ENCODE results near the gene FLNA. TPM values are rescaled to one million over a fixed set of nuclear protein-coding genes. Genes with fewer than 3 reads are reported as not detected.
"Not testable (repeated sequence)": the region's sequence is repeated elsewhere in the genome, so short reads cannot be mapped to it uniquely, and the experiment has no call there.

The FLNA gene
- total RNA-seq, 1 experiment from 2014 or later, result 1,686 TPM

DNA sequence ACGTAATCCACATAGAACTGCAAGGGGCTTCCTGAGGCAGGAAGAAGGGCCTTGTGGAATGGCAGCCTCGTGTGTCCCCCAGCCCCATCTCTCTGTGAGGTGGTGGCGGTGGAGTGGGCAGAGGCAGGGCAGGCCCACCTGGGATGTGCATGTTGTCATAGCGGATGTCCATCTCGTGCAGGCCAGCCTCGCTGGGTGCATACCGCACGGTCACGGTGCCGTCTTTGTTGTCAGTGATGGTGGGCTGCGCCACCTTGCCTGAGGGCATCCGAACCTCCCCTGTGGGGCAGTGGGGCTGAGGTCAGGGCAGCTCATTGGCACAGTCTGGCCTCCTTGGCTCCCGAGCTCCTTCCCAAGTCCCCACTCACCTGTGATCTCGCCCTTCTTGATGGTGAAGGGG, 20.4 kb downstream of the FLNA start:
- Histone ChIP-seq H3K27me3 (replicated peaks) (no peaks in the 10 kb centered on the region), H3K9me3 (replicated peaks) (no peaks in the 10 kb centered on the region), H3K36me3 (peaks cover 100% of the 10 kb centered on the region)

DNA sequence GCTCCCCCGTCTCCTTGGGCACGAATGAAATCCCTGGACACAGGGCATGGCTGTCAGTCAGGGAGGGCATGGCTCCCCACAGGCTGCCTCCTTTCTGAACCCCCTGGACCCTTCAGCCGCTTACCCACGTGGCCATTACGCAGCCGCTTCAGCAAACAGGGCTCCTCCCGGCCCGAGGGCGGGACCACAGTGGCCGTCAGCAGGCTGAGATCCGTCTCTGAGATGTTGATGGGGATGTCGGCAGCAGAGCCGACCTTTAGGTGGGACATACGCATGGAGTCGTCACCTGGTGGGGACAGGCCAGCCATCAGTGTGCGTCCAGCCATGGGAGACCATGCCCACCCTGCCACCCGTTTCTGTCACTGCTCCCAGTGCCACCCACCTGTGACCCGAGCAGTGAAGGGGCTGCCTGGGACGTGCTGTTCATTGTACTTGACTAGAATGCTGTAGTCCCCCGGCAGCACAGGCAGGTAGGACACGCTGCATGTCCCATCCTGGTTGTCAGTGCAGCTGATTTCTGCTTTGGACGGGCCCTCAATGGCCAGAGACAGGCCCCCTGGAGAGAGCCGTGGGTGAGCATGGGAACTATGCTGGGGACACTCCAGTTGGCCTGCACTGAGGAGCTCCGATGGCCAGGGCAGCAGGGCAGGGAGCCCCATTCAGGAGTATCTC, 21.1 kb downstream of the FLNA start:
- DNase-seq (ENCODE audit: low read depth in 1 of 2, low spot score in 2 of 2), result no peak
- Histone ChIP-seq H3K4me1 (replicated peaks) (peaks cover 32% of the 10 kb centered on the region), H3K36me3 (peaks cover 100% of the 10 kb centered on the region), H3K27ac (no peak overlapping the region), H3K27me3 (replicated peaks) (no peaks in the 10 kb centered on the region), H3K9me3 (replicated peaks) (no peaks in the 10 kb centered on the region), H3K4me3 (no peak overlapping the region)

More for the DNA sequence above, 20.4 kb downstream of the FLNA start:
- H3K4me1 ChIP-seq (replicated peaks), result peaks cover 25% of the 10 kb centered on the region
- no peak for DNase-seq (ENCODE audit: low read depth in 1 of 2, low spot score in 2 of 2)
- H3K27ac ChIP-seq, result no peak overlapping the region
- H3K4me3 ChIP-seq, result no peak overlapping the region

DNA sequence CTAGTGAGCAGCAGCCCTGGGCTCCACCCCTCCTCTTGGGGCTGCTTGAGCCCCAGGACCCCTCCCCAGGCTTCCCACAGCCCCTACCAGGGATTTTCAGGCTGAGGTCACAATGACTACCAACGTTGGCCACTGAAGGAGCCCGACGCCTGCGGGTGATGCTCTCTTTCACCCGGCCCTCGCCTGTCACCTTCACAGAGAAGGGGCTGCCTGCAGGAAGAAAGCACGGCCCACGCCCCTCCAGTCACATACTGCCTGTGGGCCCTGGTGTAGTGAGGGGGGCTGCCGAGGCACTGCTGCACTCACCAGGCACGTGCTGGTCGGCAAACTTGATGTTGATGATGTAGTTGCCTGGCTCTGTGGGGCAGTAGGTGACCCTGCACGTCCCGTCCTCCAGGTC, 22.0 kb downstream of the FLNA start:
- Histone ChIP-seq H3K27ac (no peak overlapping the region), H3K4me1 (replicated peaks) (peaks cover 38% of the 10 kb centered on the region), H3K4me3 (no peak overlapping the region), H3K27me3 (replicated peaks) (no peaks in the 10 kb centered on the region), H3K9me3 (replicated peaks) (no peaks in the 10 kb centered on the region), H3K36me3 (peaks cover 96% of the 10 kb centered on the region)
- DNase-seq (ENCODE audit: low read depth in 1 of 2, low spot score in 2 of 2), result no peak

DNA sequence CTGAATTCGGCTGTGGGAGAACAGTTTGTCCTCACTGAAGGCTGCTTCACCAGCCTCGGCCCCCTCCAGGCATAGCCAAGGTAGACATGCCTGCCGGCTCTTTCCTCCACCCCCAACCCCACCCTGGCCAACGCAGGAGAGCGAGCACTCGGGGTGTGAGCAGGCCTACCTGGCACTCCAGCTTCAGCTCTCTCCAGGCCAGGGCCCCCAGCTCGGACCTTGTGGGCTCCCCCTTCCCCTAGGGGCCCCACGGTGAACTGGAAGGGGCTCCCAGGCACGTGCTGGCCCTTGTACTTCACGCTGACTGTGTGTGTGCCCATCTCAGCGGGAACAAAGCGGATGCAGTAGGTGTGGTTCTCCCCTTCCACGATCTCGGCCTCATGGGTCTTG, 22.4 kb downstream of the FLNA start:
- Histone ChIP-seq H3K9me3 (replicated peaks) (no peaks in the 10 kb centered on the region; the same call in 1 of the 2 replicates), H3K27me3 (replicated peaks) (no peaks in the 10 kb centered on the region), H3K27ac (no peak overlapping the region), H3K36me3 (peaks cover 91% of the 10 kb centered on the region), H3K4me3 (no peak overlapping the region), H3K4me1 (replicated peaks) (peaks cover 43% of the 10 kb centered on the region)
- no peak for DNase-seq (ENCODE audit: low read depth in 1 of 2, low spot score in 2 of 2)

DNA sequence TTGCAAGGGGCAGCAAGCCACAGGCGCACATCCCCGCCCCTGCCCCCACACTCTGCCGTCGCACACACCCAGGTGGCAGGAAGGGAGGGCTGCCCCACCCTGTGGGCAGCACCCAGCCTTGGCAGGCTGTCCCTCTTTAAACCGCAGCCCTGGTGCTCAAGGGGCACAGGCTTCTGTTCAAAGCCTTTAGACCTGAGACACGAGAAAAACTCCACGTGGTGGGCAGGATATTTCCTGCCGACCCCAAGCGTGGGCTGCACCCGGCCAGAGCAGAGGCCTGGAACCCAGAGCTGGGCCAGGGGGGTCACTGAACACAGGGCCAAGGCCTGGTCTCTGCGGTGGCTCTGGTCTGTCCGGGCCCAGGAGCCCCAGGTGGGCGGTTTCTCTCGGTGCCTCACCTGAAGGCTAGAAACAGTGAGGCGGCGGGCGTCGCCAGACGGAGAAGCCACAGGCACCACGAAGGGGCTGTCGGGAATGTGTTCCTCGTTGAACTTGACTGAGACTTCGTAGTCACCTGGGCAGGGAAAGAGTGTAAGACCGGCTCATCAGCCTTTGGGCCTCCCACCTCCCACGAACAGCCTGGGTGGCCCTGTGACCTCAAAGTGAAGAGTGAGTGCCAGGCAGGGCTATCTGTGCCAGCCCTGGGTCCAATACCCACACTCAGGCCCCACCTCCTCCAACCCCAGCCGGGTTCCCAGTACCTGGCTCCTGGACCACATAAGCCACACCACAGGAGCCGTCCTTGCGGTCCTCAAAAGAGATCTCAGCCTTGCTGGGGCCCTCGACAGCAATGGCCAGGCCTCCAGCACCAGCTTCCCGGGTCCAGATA, 23.0 kb downstream of the FLNA start:
- Histone ChIP-seq H3K4me1 (replicated peaks) (peaks cover 44% of the 10 kb centered on the region), H3K9me3 (replicated peaks) (no peaks in the 10 kb centered on the region; the same call in 1 of the 2 replicates), H3K36me3 (peaks cover 85% of the 10 kb centered on the region), H3K4me3 (no peak overlapping the region), H3K27ac (no peak overlapping the region), H3K27me3 (replicated peaks) (no peaks in the 10 kb centered on the region)
- no peak for DNase-seq (ENCODE audit: low read depth in 1 of 2, low spot score in 2 of 2)

DNA sequence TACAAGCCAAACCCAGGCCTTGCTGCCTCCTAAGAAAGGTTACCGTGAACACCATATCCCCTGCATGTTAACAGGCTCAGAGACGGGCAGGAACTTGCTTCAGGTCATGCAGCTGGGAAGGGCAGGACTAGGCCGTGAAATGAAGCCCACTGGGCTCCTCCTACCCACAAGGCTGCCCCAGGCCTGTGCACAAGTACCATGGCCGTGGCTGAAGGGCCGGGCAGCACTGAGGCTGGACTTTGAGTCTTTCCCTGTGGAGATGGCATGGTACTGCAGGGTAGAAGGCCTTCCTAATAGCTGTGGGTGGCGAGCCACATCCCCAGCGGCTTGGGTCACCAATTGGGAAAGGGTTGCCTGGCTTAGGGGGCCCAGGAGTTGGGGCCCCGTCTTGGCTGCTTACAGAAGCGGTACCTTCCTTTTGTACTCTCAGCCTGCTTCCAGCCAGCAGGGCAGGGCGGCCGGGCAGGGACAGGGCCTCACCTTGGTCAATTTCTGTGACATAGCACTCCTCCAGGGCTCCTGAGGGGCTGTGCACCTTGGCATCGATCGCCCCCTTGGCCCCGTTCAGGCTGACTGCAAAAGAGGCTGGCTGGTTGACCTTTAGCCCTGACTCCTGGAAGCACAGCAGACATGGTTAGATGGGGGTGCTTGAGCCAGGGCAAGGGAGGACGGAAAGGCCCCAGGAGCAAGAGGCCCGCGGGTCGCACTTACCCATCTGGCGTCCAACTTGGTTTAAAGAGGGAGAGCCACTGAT, 23.8 kb downstream of the FLNA start:
- Histone ChIP-seq H3K4me3 (no peak overlapping the region), H3K27me3 (replicated peaks) (no peaks in the 10 kb centered on the region)
- no peak for DNase-seq (ENCODE audit: low read depth in 1 of 2, low spot score in 2 of 2)

DNA sequence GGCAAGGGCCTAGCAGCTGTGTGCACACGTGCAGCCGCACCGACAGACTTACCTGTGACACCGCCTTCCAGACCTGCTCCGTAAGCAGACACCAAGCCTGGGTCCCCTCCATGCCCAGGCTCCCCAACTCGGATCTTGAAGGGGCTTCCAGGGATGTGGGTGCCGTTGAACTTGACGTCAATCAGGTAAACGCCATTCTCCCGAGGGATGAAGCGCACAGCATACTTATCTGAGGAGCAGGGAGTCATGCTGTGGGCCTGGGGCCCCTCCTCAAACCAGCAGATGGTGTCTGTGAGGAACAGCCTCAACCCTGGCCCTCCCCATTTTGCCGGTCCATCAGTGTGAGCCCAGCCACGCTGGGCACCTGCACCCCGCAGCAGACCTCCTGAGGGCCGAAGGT, 24.5 kb downstream of the FLNA start:
- H3K36me3 ChIP-seq, result peaks cover 71% of the 10 kb centered on the region
- no peak overlapping the region for H3K4me3 ChIP-seq

More for the DNA sequence above, 23.8 kb downstream of the FLNA start:
- peaks cover 77% of the 10 kb centered on the region for H3K36me3 ChIP-seq
- peaks cover 44% of the 10 kb centered on the region for H3K4me1 ChIP-seq (replicated peaks)
- no peak overlapping the region for H3K27ac ChIP-seq
- H3K9me3 ChIP-seq (replicated peaks), result no peaks in the 10 kb centered on the region; the same call in 1 of the 2 replicates

DNA sequence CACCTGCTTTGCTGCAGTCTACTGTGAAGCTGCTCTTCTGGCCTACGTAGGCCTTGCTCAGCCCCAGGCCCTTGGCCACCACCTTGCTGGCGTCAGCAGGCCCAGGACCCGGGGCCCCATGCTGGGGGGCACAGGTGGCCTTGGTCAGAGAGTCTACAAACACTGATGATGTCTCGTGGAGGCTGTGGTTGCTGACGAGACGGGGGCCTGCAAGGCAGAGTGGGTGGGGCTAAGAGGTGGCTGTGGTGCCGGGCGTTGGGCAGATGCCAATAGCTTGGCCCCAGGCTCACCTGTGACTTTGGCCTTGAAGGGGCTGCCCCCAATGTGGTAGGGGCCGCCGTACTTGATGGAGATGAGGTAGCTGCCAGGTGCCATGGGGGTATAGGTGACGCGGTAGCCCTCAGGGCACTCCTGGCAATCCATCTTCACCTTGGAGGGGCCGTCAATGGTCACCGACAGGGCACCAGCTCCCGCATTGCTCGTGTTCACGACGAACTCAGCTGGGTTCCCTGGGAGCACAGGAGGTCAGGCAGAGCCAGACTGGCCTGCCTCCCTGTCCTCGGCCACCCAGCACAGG, 25.0 kb downstream of the FLNA start:
- no peak for DNase-seq (ENCODE audit: low read depth in 1 of 2, low spot score in 2 of 2)
- no peak overlapping the region for H3K4me3 ChIP-seq
- no peaks in the 10 kb centered on the region; the same call in 1 of the 2 replicates for H3K9me3 ChIP-seq (replicated peaks)
- no peaks in the 10 kb centered on the region for H3K27me3 ChIP-seq (replicated peaks)
- H3K36me3 ChIP-seq, result peaks cover 66% of the 10 kb centered on the region
- H3K4me1 ChIP-seq (replicated peaks), result peaks cover 44% of the 10 kb centered on the region
- no peak overlapping the region for H3K27ac ChIP-seq

More for the DNA sequence above, 24.5 kb downstream of the FLNA start:
- H3K27me3 ChIP-seq (replicated peaks), result no peaks in the 10 kb centered on the region
- peaks cover 44% of the 10 kb centered on the region for H3K4me1 ChIP-seq (replicated peaks)
- no peaks in the 10 kb centered on the region; the same call in 1 of the 2 replicates for H3K9me3 ChIP-seq (replicated peaks)
- no peak overlapping the region for H3K27ac ChIP-seq
- no peak for DNase-seq (ENCODE audit: low read depth in 1 of 2, low spot score in 2 of 2)

DNA sequence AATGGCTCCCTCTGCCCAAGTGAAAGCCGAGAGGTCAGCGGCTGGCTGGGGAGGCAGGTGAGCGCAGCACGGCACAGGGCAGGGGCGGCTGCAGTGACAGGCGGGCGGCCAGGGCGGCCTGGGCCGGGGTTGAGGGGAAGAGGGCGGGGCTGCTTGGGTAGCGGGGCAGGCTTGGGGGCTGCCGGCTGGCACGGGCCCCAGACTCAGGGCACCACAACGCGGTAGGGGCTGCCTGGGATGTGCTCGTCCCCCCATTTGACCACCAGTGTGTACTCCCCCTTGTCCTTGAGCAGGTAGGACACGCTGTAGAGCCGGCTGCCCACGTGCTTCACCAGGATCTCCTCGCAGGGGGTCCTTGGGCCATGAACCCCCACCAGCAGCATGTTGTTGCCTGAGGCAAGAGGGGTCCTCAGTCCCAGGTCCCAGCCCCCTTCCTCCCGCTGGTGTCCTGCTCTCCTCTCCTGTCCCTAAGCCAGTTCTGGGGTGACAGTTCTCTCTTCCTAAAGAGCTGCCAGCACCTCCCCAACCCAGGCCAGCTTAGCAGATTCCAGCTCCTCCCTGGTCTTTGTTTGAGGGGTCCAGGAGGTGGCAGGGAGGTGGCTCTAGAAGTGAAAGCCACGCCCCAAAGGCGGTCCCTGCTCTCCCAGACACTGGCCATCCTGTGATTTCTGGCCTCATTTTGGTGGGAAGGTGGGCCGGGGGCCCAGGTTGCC, 25.6 kb downstream of the FLNA start:
- Histone ChIP-seq H3K27ac (no peak overlapping the region), H3K9me3 (replicated peaks) (no peaks in the 10 kb centered on the region; the same call in 1 of the 2 replicates), H3K4me3 (no peak overlapping the region), H3K36me3 (peaks cover 59% of the 10 kb centered on the region), H3K4me1 (replicated peaks) (peaks cover 44% of the 10 kb centered on the region), H3K27me3 (replicated peaks) (no peaks in the 10 kb centered on the region)
- DNase-seq (ENCODE audit: low read depth in 1 of 2, low spot score in 2 of 2), result no peak

DNA sequence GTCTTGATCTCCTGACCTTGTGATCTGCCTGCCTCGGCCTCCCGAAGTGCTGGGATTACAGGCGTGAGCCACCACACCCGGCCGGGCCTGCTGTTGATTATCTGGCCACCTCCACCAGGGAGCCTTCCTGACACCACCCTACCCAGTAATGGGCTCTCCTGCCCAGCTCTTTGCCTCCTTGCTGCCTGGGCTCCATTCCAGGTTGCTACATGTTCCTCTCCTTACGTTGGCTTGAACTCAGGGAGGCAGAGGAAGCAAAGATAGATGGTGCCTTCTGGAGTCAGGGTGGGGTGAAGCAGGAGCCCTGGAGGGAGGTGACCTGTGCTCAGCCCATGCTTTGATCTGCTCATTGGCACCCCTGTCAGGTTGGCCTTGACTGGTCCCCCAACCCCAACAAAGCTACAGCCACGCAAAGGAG, 26.3 kb downstream of the FLNA start:
- DNase-seq (ENCODE audit: low read depth in 1 of 2, low spot score in 2 of 2), result no peak
- H3K27ac ChIP-seq, result no peak overlapping the region
- H3K27me3 ChIP-seq (replicated peaks), result no peaks in the 10 kb centered on the region
- no peak overlapping the region for H3K4me3 ChIP-seq
- H3K36me3 ChIP-seq, result peaks cover 53% of the 10 kb centered on the region
- peaks cover 44% of the 10 kb centered on the region for H3K4me1 ChIP-seq (replicated peaks)
- no peaks in the 10 kb centered on the region; the same call in 1 of the 2 replicates for H3K9me3 ChIP-seq (replicated peaks)

DNA sequence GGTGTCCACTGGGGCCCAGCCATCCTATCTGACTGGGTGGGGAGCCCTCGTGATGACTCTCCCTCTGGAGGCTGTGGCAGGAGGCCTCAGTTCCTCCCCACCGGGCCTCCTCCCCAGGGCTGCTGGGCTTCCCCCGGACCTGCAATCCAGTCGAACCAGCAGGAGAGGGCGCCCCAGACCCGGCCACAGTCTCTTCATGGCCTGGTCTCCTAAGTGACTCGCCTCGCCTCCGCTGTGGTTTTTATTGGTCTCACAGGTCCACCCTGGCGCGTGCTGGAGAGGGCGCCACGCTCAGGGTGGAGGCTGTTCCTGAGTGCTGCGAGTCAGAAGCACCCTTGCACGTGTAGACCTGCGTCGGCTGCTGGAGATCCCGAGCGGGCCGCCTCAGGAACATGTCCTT, 30.8 kb downstream of the FLNA start:
- not testable (repeated sequence) for H3K36me3 ChIP-seq; H3K27me3 ChIP-seq (replicated peaks); H3K27ac ChIP-seq

DNA sequence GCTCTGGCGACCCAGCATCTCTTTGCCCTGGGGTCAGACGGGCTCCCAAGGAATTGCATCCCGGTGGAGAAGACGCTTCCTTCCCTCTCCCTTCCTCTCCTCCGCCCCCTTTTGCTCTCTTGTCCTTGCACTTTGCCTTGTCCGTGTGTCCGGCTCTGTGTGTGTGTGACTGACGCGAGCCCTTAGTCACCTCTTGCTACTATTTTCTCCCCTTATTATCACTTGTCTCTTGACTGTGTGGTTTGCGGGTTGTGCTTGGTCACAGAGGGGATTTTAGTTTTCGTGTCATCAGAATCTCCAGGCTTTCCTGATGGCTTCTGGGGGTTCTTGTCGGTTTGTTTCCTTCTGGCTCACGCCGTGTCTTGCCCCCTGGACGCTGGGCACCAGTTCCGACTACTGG, 31.4 kb downstream of the FLNA start:
- DNase-seq (ENCODE audit: low read depth in 1 of 2, low spot score in 2 of 2); H3K27ac ChIP-seq; H3K9me3 ChIP-seq (replicated peaks); H3K4me1 ChIP-seq (replicated peaks); H3K4me3 ChIP-seq; H3K36me3 ChIP-seq; H3K27me3 ChIP-seq (replicated peaks): not testable (repeated sequence)

More for the DNA sequence above, 30.8 kb downstream of the FLNA start:
- H3K4me1 ChIP-seq (replicated peaks), result peaks cover 15% of the 10 kb centered on the region
- not testable (repeated sequence) for H3K9me3 ChIP-seq (replicated peaks); H3K4me3 ChIP-seq; DNase-seq (ENCODE audit: low read depth in 1 of 2, low spot score in 2 of 2)
